ENCODE measurements around the gene PDZD4. TPM values are rescaled to one million over a fixed set of nuclear protein-coding genes. Genes with fewer than 3 reads are reported as not detected.

PDZD4 gene
- total RNA-seq, 1 experiment from 2014 or later = 0.26 TPM

DNA sequence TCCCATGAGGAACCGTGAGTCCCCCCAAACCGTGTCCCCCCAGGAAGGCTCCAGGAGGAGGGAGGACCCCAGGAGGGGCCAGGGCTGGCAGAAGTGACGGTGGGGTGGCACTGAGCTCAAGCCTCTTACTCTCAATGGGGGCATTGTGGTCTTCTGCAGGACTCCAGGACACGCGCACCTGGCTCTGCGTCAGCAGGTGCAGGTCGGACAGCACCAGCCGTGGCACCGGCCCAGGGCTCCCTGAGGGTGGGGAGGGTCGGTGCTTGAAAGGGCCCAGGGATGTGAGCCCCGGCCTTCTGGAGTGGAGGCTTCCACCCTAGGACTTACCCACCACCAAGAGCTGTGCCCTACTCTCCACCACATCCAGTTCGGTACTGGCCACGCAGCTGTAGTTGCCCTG lies 37.3 kb upstream of the PDZD4 start:
- Histone ChIP-seq H3K9ac (ENCODE audit: low read length) (no peak overlapping the region), H3K79me2 (ENCODE audit: low read length) (no peaks in the 10 kb centered on the region), H3K4me1 (ENCODE audit: insufficient read depth, low read length) (no peaks in the 10 kb centered on the region), H3F3A (ENCODE audit: low read length, unreplicated experiment) (no peaks in the 10 kb centered on the region), H3K4me2 (ENCODE audit: low read length) (no peak overlapping the region), H3K27ac (ENCODE audit: low read length) (no peak overlapping the region), H3K27me3 (ENCODE audit: low read length) (no peaks in the 10 kb centered on the region), H3K36me3 (ENCODE audit: low read depth, low read length) (no peaks in the 10 kb centered on the region), H4K20me1 (ENCODE audit: low read length) (no peaks in the 10 kb centered on the region), H3K9me3 (ENCODE audit: low read length) (no peaks in the 10 kb centered on the region), H2AFZ (ENCODE audit: low read length) (no peak overlapping the region), H3K4me3 (ENCODE audit: low read length) (no peak overlapping the region), H3K9me2 (replicated peaks; ENCODE audit: low read length) (no peaks in the 10 kb centered on the region)
- no TSS peak for BruUV-seq (replicated peaks)
- CTCF ChIA-PET = no interaction called here
- intact Hi-C loops (cut with micrococcal nuclease) = no loop called here
- TF ChIP-seq, protein P1, sequence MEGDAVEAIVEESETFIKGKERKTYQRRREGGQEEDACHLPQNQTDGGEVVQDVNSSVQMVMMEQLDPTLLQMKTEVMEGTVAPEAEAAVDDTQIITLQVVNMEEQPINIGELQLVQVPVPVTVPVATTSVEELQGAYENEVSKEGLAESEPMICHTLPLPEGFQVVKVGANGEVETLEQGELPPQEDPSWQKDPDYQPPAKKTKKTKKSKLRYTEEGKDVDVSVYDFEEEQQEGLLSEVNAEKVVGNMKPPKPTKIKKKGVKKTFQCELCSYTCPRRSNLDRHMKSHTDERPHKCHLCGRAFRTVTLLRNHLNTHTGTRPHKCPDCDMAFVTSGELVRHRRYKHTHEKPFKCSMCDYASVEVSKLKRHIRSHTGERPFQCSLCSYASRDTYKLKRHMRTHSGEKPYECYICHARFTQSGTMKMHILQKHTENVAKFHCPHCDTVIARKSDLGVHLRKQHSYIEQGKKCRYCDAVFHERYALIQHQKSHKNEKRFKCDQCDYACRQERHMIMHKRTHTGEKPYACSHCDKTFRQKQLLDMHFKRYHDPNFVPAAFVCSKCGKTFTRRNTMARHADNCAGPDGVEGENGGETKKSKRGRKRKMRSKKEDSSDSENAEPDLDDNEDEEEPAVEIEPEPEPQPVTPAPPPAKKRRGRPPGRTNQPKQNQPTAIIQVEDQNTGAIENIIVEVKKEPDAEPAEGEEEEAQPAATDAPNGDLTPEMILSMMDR (conservative IDR thresholded peaks at IDR 0.05; ENCODE audit: low read depth, low read length) = no peak
- TF ChIP-seq EZH2phosphoT487 (IDR thresholded peaks at IDR 0.05; ENCODE audit: borderline replicate concordance, low read length) (no peak), EZH2 (IDR thresholded peaks at IDR 0.05; ENCODE audit: low read length, unreplicated experiment) (no peak)
- POLR2A ChIA-PET (ENCODE audit: unreplicated experiment) = no interaction called here
- DNase-seq = no peak
- ATAC-seq = no peak

DNA sequence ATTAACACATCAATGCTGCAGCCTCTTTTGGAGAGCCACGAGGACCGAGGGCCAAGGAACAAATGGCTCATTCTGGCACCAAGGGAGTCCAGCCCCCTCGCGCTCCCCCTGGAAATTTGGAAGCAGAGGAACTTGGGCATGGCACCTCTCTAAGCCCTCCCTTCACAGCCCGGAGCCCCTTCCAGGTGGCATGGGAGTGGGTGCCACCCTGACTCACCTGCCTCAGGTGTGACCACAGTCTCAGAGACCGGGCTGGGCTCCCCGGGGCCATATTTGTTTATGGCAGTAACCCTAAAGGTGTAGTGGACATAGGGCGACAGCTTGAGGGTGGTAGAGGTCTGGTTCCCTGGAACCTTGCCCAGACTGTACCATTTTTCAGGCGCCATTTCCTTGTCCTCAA lies 36.8 kb upstream of the PDZD4 start:
- intact Hi-C loops (cut with micrococcal nuclease) = no loop called here

DNA sequence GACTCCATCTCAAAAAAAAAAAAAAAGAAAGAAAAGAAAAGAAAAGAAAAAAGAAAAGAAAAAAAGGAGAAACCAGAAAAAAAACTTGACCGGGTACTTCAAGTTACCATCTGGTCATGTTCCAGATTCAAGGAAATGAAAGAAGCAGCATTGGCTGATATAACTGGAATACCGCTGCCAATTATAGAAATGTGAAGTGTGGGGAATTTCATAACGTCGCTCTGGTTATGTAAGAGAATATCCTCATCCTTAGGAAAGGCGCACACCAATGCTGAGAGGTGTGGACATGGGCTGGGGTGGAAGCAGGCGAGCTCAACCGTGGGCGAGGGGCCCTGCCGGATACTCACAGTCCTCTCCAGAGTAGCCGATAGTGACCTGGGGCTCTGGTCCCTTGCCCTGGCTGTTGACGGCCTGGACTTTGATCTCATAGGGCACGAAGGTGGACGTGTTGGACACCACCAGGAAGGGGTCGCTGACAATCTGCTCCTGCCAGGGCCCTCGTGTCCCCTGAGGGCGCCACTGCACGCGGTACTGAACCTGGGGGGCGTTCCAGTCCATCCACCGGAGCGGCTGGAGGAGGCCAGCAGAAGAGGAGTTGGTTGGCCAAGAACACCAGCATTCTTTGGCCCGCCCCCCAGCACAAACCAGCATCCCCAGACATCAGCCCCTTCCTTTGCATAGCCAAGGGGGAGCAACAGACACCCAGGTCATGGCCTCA lies 36.1 kb upstream of the PDZD4 start:
- DNase-seq = no peak
- Histone ChIP-seq H3K9ac (ENCODE audit: low read length) (no peak overlapping the region), H3K79me2 (ENCODE audit: low read length) (no peaks in the 10 kb centered on the region), H3K4me1 (ENCODE audit: insufficient read depth, low read length) (no peaks in the 10 kb centered on the region), H3K27ac (ENCODE audit: low read length) (no peak overlapping the region), H3K36me3 (ENCODE audit: low read depth, low read length) (no peaks in the 10 kb centered on the region), H3K27me3 (ENCODE audit: low read length) (no peaks in the 10 kb centered on the region), H3K4me2 (ENCODE audit: low read length) (no peak overlapping the region), H3K9me3 (ENCODE audit: low read length) (no peaks in the 10 kb centered on the region), H4K20me1 (ENCODE audit: low read length) (no peaks in the 10 kb centered on the region), H3F3A (ENCODE audit: low read length, unreplicated experiment) (no peaks in the 10 kb centered on the region), H3K9me2 (replicated peaks; ENCODE audit: low read length) (no peaks in the 10 kb centered on the region), H3K4me3 (ENCODE audit: low read length) (no peak overlapping the region), H2AFZ (ENCODE audit: low read length) (no peak overlapping the region)
- intact Hi-C loops (cut with micrococcal nuclease) = no loop called here
- POLR2A ChIA-PET (ENCODE audit: unreplicated experiment) = no interaction called here
- no peak for ATAC-seq
- CTCF ChIA-PET = no interaction called here
- TF ChIP-seq, protein P1 (conservative IDR thresholded peaks at IDR 0.05; ENCODE audit: low read depth, low read length) = no peak
- no TSS peak for BruUV-seq (replicated peaks)

More for the DNA sequence above, 36.8 kb upstream of the PDZD4 start:
- H3K9me2 ChIP-seq (replicated peaks; ENCODE audit: low read length) = no peaks in the 10 kb centered on the region
- H3K9ac ChIP-seq (ENCODE audit: low read length) = no peak overlapping the region
- ATAC-seq (no peak), DNase-seq (no peak)
- H3K79me2 ChIP-seq (ENCODE audit: low read length) = no peaks in the 10 kb centered on the region
- H3K36me3 ChIP-seq (ENCODE audit: low read depth, low read length) = no peaks in the 10 kb centered on the region
- H4K20me1 ChIP-seq (ENCODE audit: low read length) = no peaks in the 10 kb centered on the region
- CTCF ChIA-PET = no interaction called here
- H3K27me3 ChIP-seq (ENCODE audit: low read length) = no peaks in the 10 kb centered on the region
- no peak overlapping the region for H3K4me3 ChIP-seq (ENCODE audit: low read length)
- no peak overlapping the region for H3K27ac ChIP-seq (ENCODE audit: low read length)
- H2AFZ ChIP-seq (ENCODE audit: low read length) = no peak overlapping the region
- H3F3A ChIP-seq (ENCODE audit: low read length, unreplicated experiment) = no peaks in the 10 kb centered on the region
- no peaks in the 10 kb centered on the region for H3K9me3 ChIP-seq (ENCODE audit: low read length)
- TF ChIP-seq, protein P1 (conservative IDR thresholded peaks at IDR 0.05; ENCODE audit: low read depth, low read length) = no peak
- TF ChIP-seq EZH2 (IDR thresholded peaks at IDR 0.05; ENCODE audit: low read length, unreplicated experiment) = no peak
- no peak for TF ChIP-seq EZH2phosphoT487 (IDR thresholded peaks at IDR 0.05; ENCODE audit: borderline replicate concordance, low read length)
- no peaks in the 10 kb centered on the region for H3K4me1 ChIP-seq (ENCODE audit: insufficient read depth, low read length)
- BruUV-seq (replicated peaks) = no TSS peak
- POLR2A ChIA-PET (ENCODE audit: unreplicated experiment) = no interaction called here
- H3K4me2 ChIP-seq (ENCODE audit: low read length) = no peak overlapping the region
